ENCODE measurements around the gene TMEM60. TPM values are rescaled to one million over a fixed set of nuclear protein-coding genes. Genes with fewer than 3 reads are reported as not detected.

TMEM60 gene
- polyA plus RNA-seq, 3 donors, result 26.1 to 32.9 (median 29.6) TPM

DNA sequence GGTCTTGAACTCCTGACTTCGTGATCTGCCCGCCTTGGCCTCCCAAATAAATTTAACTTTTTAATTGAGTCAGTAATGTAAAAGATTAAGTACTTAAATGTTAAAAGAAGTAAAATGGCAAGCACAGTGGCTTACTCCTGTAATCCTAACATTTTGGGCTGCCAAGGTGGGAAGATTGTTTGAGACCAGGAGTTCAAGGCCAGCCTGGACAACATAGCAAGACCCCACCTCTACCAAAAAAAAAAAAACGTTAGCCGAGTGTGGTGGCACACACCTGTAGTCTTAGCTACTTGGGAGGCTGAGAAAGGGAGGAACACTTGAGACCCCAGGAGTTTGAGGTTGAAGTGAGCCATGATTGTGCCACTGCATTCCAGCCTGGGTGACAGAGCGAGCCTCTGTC lies 26.4 kb upstream of the TMEM60 start:
- DNase-seq (ENCODE audit: extremely low read depth in 1 of 11, low read depth in 9 of 11, low spot score in 4 of 11), result no peak

DNA sequence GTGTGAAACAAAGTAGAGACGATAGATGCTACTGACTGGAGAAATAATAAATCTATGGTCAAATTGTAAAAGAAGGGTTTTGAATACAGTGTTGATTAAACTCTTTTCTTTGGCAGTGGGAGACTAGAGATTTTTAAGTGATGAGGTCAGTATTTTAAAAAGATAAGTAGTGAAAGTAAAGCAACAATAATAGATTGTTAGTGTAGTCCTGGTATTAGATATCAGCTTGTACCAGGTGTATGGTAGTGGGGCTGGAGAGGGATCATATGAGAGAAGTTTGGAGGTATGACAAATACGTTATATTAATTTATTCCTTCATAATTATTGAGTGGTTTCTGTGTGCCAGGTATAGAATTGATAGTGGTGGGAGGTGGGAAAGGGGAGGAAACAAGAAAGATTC lies 25.6 kb upstream of the TMEM60 start:
- no peak for DNase-seq (ENCODE audit: extremely low read depth in 1 of 11, low read depth in 9 of 11, low spot score in 4 of 11)

DNA sequence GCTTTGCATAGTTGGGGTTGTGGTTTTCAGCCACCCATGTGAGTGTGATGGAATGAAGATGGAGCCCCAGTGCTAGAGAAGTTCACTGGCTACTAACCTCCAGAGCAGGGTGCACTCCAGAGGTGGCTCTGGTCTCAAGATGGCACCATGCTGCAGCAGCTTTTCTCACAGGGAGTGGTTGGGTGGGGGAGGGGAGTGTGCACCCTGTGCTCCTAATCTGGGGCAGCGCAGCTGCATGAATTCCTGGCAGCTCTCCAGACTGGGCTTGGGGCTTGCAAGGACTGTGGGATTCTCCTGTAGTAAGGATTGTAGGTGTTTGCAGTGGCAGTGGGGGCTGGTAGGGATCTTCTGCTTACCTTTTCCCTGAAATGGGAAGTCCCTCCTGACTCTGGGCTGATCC lies 24.0 kb upstream of the TMEM60 start:
- DNase-seq (ENCODE audit: extremely low read depth in 1 of 11, low read depth in 9 of 11, low spot score in 4 of 11), result no peak

DNA sequence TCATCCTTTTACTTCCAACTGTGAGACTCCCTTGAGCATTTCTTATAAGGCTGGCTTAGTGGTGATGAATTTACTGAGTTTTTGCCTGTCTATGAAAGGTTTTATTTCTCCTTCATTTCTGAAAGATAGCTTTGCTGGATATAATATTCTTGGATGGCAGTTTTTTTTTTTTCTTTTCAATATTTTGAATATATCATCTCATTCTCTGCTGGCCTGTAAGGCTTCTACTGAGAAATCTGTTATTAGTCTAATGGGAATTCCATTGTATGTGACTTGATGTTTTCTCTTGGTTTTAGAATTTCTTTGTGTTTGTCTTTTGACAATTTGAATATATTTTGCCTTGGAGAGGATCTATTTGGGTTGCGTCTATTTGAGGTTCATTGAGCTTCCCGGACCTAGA lies 22.7 kb upstream of the TMEM60 start:
- no peak for DNase-seq (ENCODE audit: extremely low read depth in 1 of 11, low read depth in 9 of 11, low spot score in 4 of 11)

DNA sequence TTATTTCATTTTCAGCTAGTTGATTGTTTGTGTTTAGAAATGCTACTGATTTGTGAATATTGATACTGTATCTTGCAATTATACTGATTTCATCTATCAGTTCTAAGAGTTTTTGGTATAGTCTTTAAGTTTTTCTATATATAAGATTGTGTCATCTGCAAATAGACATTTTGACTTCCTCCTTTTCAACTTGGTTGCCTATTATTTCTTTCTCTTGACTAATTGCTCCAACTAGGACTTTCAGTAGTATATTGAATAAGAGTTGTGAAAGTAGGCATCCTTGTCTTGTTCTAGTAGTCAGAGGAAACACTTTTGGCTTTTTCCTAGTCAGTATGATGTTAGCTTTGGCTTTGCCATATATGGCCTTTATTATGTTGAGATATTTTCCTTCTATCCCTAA lies 20.8 kb upstream of the TMEM60 start:
- no peak for DNase-seq (ENCODE audit: extremely low read depth in 1 of 11, low read depth in 9 of 11, low spot score in 4 of 11)

DNA sequence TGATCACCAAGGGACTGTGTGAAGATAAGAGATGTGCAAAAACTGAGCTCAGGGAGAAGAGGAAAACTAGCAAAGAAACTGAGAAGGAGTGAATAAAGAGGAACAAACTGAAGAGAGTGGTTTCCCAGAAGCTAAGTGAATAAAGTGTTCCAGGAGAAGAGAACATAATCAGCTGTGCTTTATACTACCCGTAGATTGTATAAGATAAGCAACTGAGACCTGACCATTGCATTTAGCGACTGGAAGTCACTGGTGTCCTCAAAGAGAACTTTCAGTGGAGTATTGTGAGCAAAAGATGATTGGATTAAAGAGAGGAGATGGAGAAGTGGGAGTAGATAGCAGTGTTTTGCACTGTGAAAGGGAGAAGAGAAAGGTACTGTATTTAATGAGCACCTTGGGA lies 14.9 kb upstream of the TMEM60 start:
- no peak for DNase-seq (ENCODE audit: extremely low read depth in 1 of 11, low read depth in 9 of 11, low spot score in 4 of 11)

DNA sequence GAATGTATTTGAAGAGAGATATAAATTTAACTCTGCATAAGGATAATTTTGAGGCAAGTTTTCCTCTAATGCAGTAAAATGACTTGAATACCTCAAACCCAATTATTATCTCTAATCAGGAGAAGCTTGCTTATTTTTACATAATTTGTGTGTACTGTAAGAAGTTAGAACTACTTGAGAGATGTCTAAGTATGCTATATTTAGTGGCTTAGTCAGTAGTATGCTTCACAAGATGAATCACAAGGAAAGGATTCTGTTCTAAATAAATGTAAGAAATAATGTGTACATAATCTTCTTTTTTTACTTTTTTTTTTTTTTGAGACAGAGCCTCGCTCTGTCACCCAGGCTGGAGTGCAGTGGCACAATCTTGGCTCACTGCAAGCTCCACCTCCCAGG lies 14.1 kb upstream of the TMEM60 start:
- DNase-seq (ENCODE audit: extremely low read depth in 1 of 11, low read depth in 9 of 11, low spot score in 4 of 11), result no peak

DNA sequence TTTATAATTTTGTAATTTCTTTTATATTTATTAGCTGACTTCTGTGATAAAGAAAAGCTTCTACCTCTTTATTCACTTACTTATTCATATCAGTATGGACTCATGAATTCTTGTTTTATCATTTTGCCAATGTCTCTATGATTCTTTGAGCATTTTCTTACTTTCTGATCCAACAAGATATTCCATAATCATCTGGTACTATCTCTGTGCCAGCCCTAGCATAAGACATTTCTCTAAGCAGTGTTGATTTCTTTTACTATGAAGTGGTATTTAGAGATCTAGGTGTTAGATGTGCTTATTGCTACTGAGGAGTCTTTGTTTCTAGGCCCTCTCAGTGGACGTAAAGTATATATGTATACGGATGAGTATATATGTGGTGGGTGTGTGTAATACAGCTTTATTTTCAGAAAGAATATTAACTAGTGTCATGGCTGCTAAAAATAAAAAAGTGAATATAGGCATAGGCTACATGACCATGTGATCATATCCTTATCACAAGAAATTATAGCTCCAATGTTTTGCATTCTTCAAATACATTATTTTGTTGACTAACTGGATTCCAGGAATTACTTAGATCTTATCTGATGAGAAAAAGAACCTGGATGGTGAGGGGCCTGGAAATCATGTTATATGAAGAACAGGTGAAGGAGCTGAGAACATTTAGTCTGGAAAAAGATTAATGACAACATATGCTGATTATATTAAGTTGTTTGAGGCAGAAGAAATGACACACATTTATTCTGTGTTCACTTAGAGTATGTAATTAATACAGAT lies 13.5 kb upstream of the TMEM60 start:
- no peak for DNase-seq (ENCODE audit: extremely low read depth in 1 of 11, low read depth in 9 of 11, low spot score in 4 of 11)

DNA sequence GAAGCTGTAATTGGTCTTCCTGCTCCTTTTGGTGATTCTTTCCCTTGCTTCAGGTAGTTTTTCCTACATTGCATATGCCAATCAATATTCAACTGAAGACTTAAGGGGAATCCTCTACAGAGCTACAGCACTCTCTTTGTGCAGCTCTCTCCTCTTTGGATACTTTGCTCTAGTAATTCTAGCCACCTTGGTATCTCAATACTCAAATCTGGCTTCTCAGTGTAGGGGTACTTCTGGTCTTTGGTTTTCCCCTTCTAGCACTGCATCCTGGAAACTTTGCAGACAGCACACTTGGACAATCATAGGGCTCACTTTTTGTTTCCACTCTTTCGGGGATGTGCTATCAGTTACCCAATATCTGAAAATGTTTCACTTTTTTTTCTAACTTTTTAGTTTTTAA lies 10.3 kb upstream of the TMEM60 start:
- no peak for DNase-seq (ENCODE audit: extremely low read depth in 1 of 11, low read depth in 9 of 11, low spot score in 4 of 11)

DNA sequence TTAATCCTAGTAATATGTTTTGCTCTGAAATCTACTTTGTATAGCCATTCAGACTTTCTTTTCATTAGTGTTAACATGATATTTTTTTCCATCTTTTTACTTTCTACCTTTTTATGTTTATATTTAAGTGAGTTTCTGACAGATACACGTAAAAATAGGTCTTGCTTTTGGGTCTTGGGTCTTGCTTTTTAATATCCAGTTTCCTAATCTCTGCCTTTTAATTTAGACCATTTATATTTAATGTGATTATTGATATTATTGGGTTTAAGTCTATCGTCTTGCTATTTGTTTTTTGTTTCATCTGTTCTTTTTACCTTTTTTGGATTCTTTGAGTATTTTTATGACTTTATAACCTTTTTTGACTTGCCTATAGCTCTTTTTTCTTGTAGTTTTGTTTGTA lies 8.2 kb upstream of the TMEM60 start:
- DNase-seq (ENCODE audit: extremely low read depth in 1 of 11, low read depth in 9 of 11, low spot score in 4 of 11), result no peak

DNA sequence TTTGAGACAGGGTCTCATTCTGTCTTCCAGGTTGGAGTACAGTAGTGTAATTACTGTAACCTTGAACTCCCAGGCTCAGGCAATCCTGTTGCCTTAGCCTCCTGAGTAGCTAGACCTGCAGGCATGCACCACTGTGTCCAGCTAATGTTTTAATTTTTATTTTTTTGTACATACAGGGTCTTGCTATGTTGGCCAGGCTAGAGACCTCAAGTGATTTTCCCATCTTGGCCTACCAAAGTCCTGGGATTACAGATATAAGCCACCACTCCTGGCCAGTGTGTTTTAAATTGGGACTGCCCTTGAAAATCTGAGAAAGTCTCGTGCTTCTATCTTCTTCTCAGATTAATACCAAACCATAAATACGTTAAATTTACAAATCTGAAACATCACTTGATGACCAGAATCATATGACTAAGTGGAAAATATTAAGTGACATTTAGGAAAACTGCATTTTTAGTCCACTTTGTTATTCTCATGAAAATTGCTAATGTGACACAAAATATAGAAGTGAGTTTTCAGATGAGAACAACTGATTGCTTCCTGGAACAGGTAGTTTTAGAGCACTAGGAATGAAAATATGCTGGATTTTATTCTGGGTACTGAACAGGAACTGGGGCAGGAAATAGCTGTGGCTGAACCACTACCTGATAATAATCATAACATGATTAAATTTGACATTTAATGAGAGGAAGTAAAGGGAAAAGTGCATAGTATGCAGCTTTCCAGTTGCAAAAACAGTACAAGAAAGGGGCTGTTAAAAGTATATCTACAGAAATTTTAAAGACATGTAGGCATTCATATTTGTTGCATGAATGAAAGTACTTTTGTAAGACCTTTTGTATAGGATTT lies 4.5 kb upstream of the TMEM60 start:
- DNase-seq (ENCODE audit: extremely low read depth in 1 of 11, low read depth in 9 of 11, low spot score in 4 of 11), result no peak

DNA sequence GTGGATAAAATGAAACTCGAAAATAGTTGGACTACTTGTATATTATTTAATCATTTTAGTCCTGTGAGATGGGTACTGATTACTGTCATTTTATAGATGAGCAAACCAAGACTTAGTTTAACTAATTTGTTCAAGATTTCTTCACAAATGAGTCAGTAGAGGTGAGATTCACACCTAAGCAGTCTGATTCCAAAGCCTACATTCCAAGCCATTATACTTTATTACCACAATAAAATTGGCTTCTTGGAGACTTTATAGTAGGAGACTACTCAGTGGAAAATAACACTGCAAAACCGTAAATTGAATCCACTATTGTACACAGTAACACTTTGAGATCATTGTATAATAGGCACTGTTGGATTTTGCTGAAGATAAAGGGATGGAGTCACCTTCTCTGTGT lies 2.5 kb upstream of the TMEM60 start:
- no peak for DNase-seq (ENCODE audit: extremely low read depth in 1 of 11, low read depth in 9 of 11, low spot score in 4 of 11)

DNA sequence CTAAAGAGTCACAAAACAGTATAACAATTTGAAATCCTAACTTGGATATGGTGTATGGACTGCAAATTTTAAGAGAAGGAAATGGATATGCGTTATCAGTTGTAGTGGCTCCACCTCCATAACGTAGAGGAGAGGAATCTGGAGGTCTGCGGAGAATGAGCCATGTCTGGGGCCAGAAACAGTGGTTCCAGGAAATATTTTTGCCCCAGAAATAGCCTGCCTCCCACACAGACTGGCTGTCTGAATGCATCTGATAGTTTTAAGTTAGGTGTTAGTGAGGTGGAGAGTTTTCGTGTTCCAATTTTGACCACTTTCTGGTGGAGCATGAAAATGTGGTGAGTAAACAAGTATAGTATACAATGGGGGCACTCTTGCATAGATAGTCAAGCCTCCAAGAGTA lies 1.9 kb upstream of the TMEM60 start:
- no peak for DNase-seq (ENCODE audit: extremely low read depth in 1 of 11, low read depth in 9 of 11, low spot score in 4 of 11)

DNA sequence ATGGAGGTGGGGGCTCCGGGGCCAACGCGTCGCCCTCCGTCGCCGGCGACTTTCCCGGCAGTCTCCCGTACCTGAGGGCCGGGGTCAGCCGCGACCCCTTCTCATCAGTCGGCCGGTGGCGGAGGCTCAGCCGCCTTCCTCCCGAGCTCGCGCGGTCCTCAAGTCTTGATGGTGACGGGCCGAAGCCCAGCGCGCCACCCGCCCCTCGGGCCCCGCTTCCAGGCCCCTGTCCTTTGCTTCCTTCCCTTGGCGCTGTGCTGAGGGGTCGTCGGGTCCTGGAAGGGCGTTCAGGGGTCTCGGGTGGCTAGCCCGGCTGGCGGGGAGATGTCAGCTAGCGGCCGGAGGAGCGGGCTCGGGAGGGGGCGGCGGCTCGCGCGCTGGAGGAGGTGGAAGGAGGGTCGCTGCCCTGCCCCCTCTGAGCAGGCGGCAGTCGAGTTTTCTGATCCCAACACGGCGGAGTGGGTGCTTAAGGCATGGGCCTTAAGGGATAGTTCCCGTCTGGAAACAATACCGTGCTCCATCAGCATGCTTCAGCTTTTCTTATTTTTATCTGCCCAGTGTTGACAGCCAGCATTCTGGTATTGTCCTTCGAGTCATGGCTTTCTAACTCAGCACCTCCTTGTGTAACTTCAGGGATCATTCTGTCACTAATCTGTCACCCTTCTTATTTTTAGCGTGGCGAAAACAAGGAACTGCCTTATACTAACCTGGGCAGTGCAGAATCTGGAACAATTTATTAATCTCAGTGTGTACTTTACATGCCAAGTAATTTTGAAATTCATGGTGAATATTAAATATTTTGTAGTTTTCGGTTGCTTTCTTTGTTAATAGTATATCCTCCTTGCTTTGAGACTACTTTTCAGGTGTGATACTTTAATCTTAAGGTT lies 1.1 kb upstream of the TMEM60 start:
- DNase-seq (ENCODE audit: extremely low read depth in 1 of 11, low read depth in 9 of 11, low spot score in 4 of 11), result peak in 10 of 11 donors; percentile 26 to 48 (median 42)

DNA sequence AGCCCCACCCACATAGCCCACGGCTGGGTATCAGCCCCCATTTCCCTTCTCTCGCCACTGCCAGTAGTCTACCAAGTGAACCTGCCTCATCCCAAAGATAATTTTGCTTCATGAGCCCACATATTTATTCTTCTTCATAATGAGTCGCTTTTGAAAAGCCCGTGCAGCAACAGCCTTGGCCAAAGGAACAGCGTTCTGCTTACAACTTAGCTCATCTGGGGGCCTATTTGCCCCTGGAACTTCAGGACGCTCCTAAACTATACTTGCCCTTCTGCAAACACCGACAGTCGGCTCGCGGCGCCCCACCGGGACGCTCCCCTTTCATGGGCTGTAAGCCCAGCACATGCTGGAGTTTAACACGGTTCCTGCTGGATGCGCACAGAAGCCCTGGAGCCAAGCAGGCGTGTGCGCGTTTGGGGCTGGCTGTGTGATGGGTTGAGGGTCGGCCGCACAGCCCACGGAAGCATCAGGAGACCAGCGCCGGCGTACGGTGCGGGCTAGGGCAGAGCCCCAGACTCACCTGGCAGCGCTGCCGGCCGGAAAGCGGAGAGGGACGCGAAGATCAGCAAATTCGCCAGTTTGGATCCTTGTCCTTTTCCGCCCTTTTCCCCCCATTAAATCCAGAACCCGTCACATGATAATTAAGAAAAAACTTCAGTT lies 370 bp downstream of the TMEM60 start:
- DNase-seq (ENCODE audit: extremely low read depth in 1 of 11, low read depth in 9 of 11, low spot score in 4 of 11), result peak in 1 of 11 donors; percentile 26

DNA sequence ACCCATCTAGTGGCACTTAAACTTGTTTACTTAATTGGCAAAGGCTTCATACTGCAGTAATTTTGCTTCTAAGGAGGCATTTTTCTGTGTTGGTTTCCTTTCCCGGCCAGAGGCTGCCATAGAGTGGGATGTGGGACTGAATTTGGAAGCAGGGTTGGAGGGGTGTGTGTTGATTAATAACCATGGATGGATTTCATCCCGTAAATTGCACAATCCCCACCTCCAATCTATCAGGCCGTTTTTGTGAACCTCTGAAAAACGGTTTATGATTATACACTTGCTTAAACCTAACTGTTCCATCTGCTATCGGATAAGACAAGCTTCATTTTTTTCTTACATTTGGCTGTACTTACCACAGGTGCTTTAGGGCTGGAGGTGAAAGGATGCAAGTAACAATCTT lies 1.3 kb downstream of the TMEM60 start:
- DNase-seq (ENCODE audit: extremely low read depth in 1 of 11, low read depth in 9 of 11, low spot score in 4 of 11), result no peak

DNA sequence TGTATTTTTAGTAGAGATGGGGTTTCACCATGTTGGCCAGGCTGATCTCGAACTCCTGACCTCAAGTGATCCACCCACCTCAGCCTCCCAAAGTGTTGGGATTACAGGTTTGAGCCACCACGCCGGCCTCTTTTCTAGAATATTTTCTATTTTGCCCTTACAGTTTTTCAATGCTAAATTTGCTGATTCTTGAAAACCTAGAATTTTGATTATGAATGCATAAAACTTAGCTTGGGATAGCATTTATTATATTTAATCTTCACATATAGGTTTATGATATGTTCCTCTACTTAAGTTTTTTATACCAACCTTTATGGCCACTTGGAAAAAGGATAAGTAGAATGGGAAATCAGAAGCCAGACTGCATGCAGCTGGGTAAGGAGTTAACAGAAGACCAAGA lies 2.1 kb downstream of the TMEM60 start:
- DNase-seq (ENCODE audit: extremely low read depth in 1 of 11, low read depth in 9 of 11, low spot score in 4 of 11), result no peak

DNA sequence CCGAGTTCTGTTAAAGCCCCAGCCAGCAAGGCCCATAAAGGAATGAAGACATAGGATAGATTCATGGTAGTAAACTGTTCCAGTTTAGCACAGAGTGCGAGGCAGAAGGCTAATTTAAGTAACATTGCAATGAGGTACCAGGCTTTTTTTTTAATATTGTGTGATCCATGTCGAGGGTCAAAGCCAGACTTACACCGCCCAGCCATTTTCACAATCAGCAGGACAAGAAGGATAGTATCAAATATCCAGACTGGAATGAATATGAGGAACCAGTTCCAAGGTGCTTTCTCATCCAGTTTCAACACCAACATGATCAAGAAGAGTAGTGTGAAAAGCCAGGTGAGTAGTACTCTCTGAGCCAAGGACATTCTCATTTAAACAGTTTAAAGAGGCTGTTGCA lies 4.2 kb downstream of the TMEM60 start:
- DNase-seq (ENCODE audit: extremely low read depth in 1 of 11, low read depth in 9 of 11, low spot score in 4 of 11), result no peak

DNA sequence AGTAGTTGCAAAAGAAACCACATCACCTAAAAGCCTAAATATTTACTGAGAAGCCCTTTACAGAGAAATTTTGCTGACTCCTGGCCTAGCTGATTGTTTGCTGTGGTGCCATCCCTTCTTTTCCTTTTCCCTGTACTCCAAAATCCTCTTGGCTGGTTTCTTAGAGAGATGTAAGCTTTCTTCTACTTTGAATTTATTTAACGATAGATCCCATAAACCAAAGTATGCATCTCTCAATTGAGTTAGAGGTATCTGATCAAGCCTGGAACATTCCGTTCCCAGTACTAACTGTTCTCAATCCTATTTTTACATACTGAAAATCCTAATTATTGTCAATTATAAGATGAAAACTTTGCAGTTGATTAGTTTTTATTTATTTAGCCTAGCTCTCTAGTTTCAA lies 6.3 kb downstream of the TMEM60 start:
- DNase-seq (ENCODE audit: extremely low read depth in 1 of 11, low read depth in 9 of 11, low spot score in 4 of 11), result no peak
